Adrenal gland (tissue), 5 donors: Measurements from ENCODE around the gene CCDC175.

Experiments used
- CTCF ChIP-seq, 6 experiments: fragments of 450-650 bp in 4 of 6; fragments of 200-600 bp in 2 of 6; sonication (generic) in 1 of 6; IDR thresholded peaks; 1 replicate in 5 of 6; 2 replicates in 1 of 6; pipeline versions ENCODE4 v1.5.1 to v1.8.0; 2016 to 2021; ENCODE audit warnings: antibody characterized with exemption in 6 of 6, mild to moderate bottlenecking in 2 of 6, moderate library complexity in 1 of 6
- POLR2A ChIP-seq, 2 donors: fragments of 450-650 bp; IDR thresholded peaks; one replicate each; pipeline ENCODE4 v1.6.1; 2017; ENCODE audit warnings: antibody characterized with exemption in 2 of 2, mild to moderate bottlenecking in 2 of 2, moderate library complexity in 1 of 2
- donor health status: DM: no; HTN: no; CAD: no.

GRCh38 chr14:59492384-59492783 is 84.2 kb downstream of the CCDC175 start:
- TF ChIP-seq CTCF (IDR thresholded peaks at IDR 0.05) = no peak
- no peak for TF ChIP-seq POLR2A (IDR thresholded peaks at IDR 0.05)
